CD4-positive, alpha-beta T cell treated with Interleukin-4 for 4 hours (primary cell): ENCODE data around the gene PLEKHM2.
A peak's percentile ranks its signal among the peaks of the same experiment; 100 is the strongest.

Experiments used
- DNase-seq: peaks from one replicate; pipeline ENCODE4 v3.0.0-alpha.2; 2020

PLEKHM2 gene

DNA sequence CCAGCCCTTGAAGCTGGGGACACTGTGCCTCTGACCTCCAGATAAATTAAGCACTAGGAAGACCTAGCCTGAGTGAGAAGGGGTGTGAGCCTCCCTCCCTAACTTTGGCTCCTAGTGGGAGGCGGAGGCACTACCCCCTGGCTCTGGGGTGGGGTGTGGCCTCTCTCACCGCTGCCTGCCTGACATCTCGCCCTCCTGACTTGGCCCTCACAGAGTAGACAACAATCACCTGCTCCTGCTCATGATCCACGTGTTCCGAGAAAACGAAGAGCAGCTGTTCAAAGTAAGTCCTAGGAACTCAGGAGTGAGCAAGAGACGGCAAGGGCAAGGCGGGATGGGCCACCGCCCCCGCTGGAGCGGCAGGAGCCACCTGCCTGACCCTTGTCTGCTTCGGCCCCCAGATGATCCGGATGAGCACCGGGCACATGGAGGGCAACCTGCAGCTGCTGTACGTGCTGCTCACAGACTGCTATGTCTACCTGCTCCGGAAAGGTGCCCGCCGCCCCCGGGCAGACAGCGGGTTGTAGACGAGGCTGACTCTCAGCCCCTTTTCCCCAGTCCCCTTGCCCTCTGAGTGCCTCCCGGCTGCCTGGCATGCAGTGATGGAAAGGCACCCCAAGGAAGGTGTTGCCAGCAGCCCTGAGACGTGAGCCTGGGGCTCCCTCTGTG is 43.9 kb downstream of the PLEKHM2 start:
- DNase-seq, result no peak

DNA sequence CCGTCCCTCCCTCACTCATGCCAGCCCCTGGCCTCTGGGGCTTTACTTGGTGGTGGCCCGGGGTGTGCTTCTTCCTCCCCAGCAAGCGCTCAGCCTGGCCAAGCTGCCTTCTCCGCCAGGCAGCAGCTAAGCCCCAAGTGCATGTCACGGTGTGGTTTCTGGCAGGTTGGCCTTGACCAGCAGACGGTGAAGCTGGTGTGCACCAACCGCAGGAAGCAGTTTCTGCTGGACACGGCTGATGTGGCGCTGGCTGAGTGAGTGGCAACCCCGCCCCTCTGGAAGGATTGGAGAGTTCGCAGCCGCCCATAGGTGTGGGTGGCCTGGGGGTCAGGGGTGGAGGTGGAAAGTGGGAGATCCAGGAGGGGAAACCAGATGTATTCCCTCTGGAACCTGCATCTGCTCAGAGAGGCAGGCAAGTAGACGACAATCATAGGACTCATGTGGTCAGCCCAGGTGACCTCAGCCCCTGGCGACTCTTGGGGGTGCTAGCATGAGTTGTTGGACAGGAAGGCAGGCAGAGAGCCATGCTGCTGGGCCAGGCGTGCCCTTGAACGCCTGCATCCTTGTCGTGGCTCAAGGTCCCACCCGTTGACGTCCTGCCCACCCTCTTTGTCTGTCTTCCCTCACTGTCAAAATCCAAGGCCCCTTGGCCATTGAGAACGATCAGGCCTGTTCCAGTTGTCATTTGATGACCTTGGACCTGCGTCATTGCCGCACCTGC is 45.0 kb downstream of the PLEKHM2 start:
- no peak for DNase-seq

DNA sequence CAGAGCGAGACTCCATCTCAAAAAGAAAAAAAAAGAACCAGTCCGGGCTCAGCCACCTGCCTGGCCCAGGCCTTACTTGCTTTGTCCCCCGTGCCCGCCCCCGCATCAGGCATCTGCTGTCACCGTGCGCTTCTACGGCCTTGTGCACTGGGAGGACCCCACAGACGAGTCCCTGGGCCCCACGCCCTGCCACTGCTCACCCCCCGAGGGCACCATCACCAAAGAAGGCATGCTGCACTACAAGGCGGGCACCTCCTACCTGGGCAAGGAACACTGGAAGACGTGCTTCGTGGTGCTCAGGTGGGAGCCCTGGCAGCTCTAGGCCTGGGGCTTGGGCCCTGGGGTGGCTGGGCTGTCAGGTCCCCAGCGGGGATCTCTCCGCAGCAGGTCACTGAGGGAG is 46.3 kb downstream of the PLEKHM2 start:
- DNase-seq, result no peak

DNA sequence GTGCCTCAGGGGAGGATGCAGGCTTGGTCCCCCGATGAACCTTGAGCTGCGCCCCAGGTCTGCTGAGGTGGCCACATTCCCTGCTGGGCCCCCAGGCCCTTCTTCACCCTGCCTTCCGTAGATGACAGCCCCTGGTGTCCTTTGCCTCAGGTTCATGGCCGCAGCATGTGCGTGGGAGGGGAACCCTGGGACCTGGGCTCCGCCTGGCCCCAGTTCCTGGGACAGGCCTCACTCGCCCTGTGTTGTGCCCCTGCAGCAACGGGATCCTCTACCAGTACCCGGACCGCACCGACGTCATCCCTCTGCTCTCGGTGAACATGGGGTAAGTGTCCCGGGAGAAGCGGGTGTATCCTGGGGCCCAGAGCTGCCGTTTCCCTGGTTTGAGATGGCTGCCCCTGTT is 46.8 kb downstream of the PLEKHM2 start:
- DNase-seq, result no peak

DNA sequence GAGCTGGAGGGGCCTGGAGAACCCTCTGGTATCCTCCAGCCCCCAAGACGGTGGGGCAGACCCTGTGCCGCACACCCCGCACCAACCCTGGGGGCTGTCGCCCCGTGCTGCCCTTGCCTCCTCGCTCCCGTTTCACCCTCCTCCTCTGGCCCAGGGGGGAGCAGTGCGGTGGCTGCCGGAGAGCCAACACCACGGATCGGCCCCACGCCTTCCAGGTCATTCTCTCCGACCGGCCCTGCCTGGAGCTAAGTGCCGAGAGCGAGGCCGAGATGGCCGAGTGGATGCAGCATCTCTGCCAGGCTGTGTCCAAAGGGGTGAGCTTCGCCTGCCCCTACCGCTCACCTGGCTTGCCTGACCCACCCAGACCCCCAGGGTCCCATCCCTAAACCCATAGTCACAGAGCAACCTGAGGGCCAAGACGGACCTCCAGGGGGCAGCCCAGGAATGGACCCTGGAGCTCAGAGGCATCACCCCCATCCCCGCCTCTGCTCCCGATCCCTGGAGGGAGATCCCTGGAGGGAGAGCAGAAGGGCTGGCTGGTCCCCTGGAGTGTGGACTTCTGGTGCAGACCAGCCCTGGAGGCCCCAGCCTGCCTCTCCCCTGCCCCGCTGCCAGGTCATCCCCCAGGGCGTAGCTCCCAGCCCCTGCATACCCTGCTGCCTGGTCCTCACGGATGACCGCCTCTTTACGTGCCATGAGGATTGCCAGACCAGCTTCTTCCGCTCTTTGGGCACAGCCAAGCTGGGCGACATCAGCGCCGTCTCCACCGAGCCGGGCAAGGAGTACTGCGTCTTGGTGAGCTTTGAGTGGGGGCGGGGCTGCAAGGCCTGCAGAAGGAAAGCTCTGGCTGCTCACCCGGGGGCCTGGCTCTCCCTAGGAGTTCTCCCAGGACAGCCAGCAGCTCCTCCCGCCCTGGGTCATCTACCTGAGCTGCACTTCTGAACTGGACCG is 47.9 kb downstream of the PLEKHM2 start:
- no peak for DNase-seq

DNA sequence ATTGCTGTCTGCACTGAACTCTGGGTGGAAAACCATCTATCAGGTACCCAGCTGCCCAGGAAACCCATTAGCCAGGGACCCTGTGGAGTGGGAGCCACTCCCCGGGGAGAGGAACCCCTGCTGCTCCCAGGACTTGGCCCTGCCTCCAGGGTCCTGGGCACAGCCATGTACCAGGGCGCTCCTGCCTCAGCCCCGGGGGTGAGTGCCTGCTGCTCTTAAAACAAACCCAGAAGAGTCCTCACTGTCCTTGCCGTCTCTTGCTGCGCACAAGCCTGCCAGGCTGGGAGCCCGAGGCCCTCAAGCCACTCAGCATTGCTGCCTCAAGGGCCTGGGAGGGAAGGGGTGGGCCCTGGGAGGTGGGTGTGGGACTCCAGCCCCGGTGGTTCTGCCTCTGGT is 48.6 kb downstream of the PLEKHM2 start:
- DNase-seq, result no peak

DNA sequence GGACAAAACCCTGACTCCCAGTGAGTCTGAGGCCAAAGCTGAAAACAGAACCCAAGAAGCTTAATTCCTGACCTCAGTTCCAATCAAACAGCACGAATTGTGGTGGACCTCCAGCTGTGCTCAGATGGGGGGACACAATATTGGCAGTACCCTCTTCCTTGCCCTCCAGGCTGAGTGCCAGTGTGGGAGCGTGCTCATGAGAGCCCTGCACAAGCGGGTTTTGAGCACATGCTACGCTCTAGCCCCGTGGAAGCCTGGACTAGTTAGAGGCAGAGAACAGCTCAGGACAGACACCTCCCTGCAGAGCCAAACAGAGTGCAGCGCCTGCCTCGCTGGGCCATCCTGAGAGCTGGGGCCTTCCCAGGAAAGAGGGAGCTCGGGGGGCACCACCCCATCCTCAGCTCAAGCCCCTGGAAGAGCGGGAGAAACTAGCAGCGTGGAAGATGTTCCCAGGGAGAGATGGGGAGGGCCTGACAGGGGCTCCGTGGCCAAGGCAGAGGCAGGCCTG is 49.2 kb downstream of the PLEKHM2 start:
- no peak for DNase-seq

DNA sequence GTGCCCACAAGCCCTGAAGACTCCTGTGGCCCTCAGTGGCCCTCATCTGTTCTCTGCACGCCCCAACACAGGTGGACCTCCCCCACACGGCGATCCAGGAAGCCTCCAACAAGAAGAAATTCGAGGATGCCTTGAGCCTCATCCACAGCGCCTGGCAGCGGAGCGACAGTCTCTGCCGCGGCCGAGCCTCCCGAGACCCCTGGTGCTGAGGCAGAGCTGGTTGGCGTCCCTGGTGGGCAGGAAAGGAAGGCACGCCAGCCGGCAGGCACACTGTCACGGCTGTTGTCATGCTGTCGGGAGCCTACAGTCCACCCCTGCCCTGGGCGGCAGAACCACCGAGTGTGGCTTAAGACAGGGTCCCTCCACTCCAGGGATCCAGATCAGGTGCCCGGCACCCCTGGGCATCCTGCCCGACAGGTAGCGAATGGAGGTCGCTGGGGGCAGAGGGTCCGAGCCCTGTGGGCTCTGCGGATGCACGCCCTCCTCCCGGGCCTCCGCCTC is 49.7 kb downstream of the PLEKHM2 start:
- no peak for DNase-seq

DNA sequence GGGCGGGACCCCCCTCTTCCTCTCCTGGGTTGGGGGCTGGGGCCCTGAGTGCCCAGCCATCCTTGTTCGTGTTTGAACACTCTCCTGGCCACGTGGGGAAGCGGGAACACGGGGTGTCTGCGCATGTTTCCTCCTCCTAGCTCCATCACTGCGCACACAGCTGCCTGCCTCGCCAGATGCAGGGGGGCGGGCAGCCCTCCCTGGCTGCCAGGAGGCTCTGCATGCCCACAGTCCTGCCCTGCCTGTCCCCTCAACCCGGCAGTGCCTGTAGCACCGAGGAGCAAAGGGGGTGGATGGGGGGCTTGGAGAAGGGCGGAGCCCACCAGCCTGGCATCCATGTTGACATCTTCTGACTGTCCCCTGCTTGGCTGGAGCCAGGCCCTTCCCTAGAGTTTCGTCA is 50.2 kb downstream of the PLEKHM2 start:
- DNase-seq, result no peak

DNA sequence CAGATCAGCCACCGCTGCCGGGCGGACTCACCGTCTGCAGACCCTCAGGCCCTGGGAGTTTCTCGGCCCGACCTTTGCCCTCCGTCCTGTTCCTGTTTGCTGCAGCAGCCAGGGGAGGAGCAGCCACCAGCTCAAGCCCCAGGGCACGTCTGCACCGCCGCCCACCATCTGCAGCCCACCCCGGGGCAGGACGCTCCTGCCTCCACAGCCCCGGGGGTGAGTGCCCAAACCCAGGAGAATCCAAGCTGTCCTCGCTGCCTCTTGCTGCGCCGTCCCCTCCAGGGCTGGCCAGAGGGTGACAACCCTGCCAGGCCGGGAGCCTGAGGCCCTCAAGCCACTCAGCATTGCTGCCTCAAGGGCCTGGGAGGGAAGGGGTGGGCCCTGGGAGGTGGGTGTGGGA is 50.8 kb downstream of the PLEKHM2 start:
- no peak for DNase-seq

DNA sequence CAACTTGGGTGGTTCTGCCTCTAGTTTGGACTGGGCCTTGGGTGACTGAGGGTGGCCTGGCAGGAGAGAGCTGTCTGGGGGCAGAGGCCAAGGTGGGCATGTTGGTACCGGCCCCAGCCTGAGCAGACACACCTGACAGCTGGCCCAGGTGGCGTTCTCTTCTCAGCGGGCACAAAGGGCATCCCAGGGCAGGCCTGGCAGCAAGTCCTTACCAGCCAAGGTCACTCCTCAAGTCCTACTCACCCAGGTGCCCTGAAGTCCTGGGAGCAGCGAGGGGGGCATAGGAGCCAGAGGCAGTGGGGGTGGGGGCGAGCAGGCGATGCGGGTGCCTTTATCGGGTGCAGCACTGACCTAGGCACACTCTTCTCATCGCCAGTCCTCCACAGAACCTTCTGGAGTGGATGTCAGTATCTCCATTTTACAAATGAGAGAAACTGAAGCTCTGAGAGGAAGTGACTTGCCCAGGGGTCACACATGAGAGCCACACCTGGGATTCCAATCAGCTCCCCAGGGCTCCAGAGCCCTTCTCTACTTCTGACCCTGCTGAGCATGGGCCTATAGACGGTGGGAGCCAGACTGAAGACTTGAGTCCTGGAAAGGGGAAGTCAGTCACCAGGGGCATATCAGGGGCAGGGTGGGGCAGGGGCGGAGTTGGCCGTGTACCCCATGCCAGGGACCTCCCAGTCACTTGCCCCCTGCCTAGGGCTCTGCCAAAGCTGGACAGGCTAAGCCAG is 51.4 kb downstream of the PLEKHM2 start:
- DNase-seq, result no peak

DNA sequence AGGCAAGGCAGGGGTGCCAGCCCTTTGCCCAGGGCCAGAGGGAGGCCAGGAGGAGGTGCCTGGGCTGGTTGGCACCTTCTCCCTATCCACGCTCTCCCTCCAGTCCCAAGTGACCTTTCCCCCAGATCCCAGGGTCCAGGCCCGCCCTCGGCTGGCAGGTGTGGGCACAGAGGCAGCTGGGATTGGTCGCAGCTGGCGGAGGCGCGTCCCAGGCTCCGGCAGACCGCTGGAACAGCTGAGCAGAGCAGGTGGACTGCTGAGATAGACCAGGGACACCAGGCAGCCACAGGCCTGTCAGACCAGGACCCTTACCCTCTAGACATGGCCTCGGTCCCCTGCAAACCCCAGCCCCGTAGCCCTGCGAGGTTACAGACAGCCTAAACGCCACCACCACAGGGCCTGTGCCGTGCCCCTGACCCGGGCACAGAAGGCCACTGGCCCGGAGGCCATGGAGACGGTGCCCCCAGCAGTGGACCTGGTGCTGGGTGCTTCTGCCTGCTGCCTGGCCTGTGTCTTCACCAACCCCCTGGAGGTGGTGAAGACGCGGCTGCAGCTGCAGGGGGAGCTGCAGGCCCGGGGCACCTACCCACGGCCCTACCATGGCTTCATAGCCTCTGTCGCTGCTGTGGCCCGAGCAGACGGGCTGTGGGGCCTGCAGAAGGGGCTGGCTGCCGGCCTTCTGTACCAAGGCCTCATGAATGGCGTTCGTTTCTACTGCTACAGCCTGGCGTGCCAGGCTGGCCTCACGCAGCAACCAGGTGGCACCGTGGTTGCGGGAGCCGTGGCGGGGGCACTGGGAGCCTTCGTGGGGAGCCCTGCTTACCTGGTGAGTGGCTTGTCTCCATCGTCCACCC is 52.1 kb downstream of the PLEKHM2 start, which contains the start of gene SLC25A34:
Gene SLC25A34, plus strand, starts transcription at position 221 of the 854 bp plus-strand sequence. Its CDS starts 228 bp downstream, at position 449.
- no peak for DNase-seq

DNA sequence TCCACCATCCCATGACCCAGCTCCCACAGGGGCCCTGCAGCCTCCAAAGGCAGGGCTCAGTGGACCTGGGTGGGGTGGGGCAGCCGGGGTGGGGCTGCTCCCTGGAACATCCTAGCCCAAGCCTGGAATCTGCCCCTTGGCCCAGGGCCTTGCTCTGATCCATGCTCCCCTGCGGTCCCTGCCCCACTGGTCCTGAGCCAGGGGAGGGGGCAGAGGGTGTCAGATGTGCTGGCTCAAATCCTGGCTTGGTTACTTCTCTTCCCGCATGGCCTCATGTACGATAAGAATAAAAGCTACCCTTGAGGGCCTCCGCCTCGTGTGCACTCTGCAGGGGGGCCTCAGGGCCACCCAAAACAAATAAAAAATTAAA is 52.8 kb downstream of the PLEKHM2 start:
- no peak for DNase-seq

DNA sequence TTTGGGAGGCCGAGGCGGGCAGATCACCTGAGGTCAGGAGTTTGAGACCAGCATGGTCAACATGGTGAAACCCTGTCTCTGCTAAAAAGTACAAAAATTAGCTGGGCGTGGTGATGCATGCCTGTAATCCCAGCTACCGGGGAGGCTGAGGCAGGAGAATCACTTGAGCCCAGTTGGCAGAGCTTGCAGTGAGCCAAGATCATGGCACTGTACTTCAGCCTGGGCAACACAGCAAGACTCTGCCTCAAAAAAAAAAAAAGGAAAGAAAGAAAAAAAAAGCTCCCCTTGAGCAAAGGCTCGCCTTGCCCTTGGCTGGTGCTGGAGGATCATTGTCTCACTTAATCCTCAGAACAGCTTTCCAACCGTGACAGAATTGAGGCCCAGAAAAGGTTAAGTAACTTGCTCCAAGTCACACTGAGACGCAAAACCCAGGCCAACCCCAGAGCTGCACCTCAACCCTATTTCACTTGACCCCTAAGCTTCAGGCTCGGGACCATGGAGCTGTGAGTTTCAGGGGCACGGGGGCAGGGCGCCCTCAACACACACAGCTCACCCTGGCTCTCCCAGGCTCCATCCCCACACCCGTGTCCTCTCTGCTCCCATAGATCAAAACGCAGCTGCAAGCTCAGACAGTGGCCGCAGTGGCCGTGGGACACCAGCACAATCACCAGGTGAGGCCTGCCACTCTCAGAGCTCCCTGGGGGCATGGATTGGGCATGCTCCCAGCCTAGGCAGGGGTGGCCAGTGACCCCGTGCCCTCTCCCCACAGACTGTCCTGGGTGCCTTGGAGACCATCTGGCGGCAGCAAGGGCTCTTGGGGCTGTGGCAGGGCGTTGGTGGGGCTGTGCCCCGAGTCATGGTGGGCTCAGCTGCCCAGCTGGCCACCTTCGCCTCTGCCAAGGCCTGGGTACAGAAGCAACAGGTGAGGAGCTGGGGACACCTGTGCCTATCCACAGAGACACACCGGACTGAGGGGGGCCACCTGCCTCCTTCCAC is 53.5 kb downstream of the PLEKHM2 start:
- no peak for DNase-seq

DNA sequence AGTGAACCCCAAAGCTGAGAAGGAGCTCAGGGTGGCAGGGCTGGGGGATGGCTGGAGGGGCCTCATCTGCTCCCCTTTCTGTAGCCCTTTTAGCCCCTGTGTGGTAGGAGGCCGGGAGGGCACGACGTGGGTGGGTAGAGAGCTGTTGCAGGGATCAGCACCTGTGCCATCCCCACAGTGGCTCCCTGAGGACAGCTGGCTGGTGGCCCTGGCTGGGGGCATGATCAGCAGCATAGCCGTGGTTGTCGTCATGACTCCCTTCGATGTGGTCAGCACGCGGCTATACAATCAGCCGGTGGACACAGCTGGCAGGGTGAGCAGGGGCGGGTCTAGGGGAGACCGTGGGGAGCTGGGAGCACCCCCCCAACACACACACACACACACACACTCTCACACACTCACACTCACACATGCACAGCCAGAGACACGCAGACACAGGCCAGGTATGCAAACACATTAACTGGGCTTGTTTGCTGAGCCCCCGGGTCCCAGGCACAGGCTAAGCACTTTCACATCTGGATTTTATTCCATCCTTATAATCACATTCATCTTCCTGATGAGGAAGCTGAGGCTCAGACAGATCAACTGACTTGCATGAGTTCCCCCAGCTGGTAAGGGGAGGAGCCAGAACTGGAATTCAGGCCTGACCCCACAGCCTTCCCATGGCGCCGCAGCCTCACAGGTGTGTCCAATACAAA is 54.4 kb downstream of the PLEKHM2 start:
- no peak for DNase-seq

DNA sequence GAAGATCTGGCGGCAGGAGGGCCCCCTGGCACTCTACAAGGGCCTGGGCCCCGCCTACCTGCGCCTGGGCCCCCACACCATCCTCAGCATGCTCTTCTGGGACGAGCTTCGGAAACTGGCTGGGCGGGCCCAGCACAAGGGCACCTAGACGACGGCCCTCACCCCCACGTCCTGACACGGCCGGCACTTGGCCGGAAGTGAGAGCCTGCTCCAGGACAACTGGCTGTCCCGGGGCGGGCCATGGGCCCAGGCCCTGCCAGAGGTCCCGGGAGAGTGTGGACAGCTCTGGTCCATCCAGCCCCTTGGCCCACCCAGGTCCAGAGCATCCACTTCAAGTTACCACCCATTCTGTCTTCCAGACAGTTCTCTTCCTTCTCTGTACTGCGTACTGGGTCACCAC is 55.1 kb downstream of the PLEKHM2 start:
- no peak for DNase-seq

DNA sequence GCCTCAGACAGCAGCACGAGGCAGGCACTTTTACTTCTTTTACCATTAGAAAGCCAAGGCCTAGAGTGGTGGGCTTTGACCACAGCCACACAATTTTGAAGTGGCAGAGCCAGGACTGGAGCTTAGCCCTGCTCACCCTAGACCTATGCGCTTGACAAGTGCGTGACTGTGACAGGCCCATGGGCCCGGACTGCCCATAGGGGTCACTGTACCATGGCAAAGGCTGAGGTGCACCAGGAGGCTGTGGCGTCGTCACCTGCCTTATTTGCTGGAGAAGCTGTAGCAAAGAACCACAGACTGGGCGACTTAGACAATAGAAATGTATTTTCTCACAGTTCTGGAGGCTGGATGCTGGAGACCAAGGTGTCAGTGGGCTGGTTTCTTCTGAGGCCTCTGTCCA is 55.6 kb downstream of the PLEKHM2 start:
- no peak for DNase-seq

DNA sequence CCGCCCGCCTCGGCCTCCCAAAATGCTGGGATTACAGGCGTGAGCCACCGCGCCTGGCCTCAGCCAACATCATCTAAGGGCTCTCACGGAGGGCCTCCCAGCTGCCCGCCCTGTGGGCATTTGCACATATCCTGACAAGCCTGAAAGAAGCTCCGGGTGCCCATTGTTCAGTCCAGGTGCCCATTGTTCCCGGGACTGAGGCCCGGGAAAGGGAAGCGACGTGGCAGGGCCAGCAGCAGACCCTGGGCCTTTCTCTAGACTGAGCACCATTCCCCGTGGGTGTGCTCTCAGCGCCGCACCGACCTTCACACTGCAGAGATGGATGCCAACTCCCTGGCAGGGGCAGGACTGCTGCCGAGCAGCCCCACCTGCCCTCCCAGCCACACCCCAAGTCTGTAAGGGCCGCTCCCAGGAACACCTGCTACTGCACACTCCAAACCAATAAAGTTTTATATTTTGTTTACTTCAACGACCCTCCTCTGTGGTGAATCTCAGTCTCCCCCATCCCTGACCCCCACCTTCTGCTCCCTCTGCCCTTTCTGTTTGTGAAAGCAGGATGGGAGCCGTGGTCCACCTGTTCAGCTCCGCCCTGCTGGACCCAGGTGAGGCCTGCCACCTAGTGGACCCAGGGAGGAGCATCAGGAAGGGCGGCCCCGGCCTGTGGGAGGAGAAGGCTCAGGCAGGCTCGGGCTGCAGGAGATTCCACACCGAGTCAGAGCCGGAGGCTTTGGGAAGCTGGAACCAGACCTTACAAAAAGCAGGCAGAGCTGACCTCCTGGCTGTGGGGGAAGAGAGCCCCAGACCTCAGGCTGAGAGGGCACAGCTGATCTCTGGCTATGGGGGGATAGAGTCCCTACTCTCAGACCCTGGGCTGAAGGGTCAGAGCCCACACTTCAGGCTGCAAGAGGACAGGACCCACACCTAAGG is 57.1 kb downstream of the PLEKHM2 start:
- DNase-seq, result peak; percentile 46
